GM13976 (cell line): Measurements from ENCODE around the gene SULT1C3.

Experiments used
- DNase-seq: peaks from one replicate; pipeline ENCODE4 v3.0.0; 2012; ENCODE audit warnings: low spot score
- CTCF ChIP-seq: IDR thresholded peaks from 2 replicates; pipeline ENCODE4 v1.5.1; 2012; ENCODE audit warnings: borderline replicate concordance, mild to moderate bottlenecking; ENCODE audit not compliant: insufficient read depth; ENCODE audit errors: extremely low read depth, missing control alignments, control extremely low read depth
- in situ Hi-C: fragments of 300-500 bp; cut with MboI; formaldehyde crosslinking; loops from one replicate; pipeline ENCODE4 v1.12.0; 2022; ENCODE audit warnings: low sequenced_read_pairs, mixed read lengths, inconsistent platforms; ENCODE audit not compliant: unreplicated experiment

Gene SULT1C3

GRCh38 chr2:108223573-108223972, 16.2 kb upstream of the SULT1C3 start:
- no peak for TF ChIP-seq CTCF
- in situ Hi-C loops: no loop called here
- no peak for DNase-seq

GRCh38 chr2:108224022-108224421, 15.7 kb upstream of the SULT1C3 start:
- in situ Hi-C loops: no loop called here
- no peak for TF ChIP-seq CTCF
- no peak for DNase-seq

GRCh38 chr2:108226564-108226963, 13.2 kb upstream of the SULT1C3 start:
- in situ Hi-C loops: no loop called here

GRCh38 chr2:108228006-108228405, 11.8 kb upstream of the SULT1C3 start:
- no peak for DNase-seq
- in situ Hi-C loops: no loop called here
- no peak for TF ChIP-seq CTCF

More at GRCh38 chr2:108226564-108226963, 13.2 kb upstream of the SULT1C3 start:
- no peak for TF ChIP-seq CTCF
- DNase-seq: no peak

GRCh38 chr2:108228537-108228936, 11.2 kb upstream of the SULT1C3 start:
- in situ Hi-C loops: no loop called here
- TF ChIP-seq CTCF: no peak
- DNase-seq: no peak

GRCh38 chr2:108229875-108230274, 9.9 kb upstream of the SULT1C3 start:
- in situ Hi-C loops: no loop called here
- TF ChIP-seq CTCF: no peak
- DNase-seq: no peak

GRCh38 chr2:108235577-108235976, 4.2 kb upstream of the SULT1C3 start:
- TF ChIP-seq CTCF: no peak
- in situ Hi-C loops: no loop called here

More at GRCh38 chr2:108235577-108235976, 4.2 kb upstream of the SULT1C3 start:
- no peak for DNase-seq
